H1 (cell line): ENCODE data around the gene BICDL1. TPM values are rescaled to one million over a fixed set of nuclear protein-coding genes. Genes with fewer than 3 reads are reported as not detected.

Experiments
- CTCF ChIA-PET: fragments of 300-600 bp; sonication (Branson Sonifier 250); formaldehyde crosslinking; loops from one replicate; lab custom pipeline; 2021; ENCODE audit not compliant: partially characterized antibody; lab: Charles Lee
- POLR2A ChIA-PET: fragments of 300-600 bp; sonication (Branson Sonifier 250); formaldehyde crosslinking; loops from one replicate; lab custom pipeline; 2021; ENCODE audit warnings: inconsistent platforms; ENCODE audit not compliant: partially characterized antibody; lab: Charles Lee
- DNase-seq, 2 experiments: peaks; one replicate each; pipeline versions ENCODE4 v3.0.0 to v3.0.0-alpha.2; 2010 to 2022; ENCODE audit warnings: low spot score in 2 of 2, low read depth in 1 of 2, mixed read lengths in 1 of 2
- FAIRE-seq: peaks from 2 replicates; lab custom pipeline; 2011; peaks lifted over from hg19 to GRCh38; lab: Jason Lieb, UNC
- H2AFZ ChIP-seq: 2 replicates; pipeline ENCODE4 v1.8.1; 2012; ENCODE audit warnings: low read length, inconsistent platforms
- H2AK5ac ChIP-seq: 2 replicates; pipeline ENCODE4 v1.6.1; 2013; ENCODE audit warnings: low read depth, low read length
- H2BK120ac ChIP-seq: replicated peaks from 2 replicates; pipeline ENCODE3; 2013; ENCODE audit warnings: low read depth, low read length, inconsistent platforms
- H2BK12ac ChIP-seq: 2 replicates; pipeline ENCODE4 v1.6.1; 2013; ENCODE audit warnings: low read depth, low read length
- H2BK15ac ChIP-seq: 2 replicates; pipeline ENCODE4 v1.6.1; 2013; ENCODE audit warnings: low read length
- H2BK20ac ChIP-seq: 2 replicates; pipeline ENCODE4 v1.6.1; 2013; ENCODE audit warnings: low read length
- H2BK5ac ChIP-seq: 2 replicates; pipeline ENCODE4 v1.6.1; 2013; ENCODE audit warnings: low read depth, low read length
- H3K14ac ChIP-seq: 2 replicates; pipeline ENCODE4 v1.6.1; 2013; ENCODE audit warnings: inconsistent platforms; ENCODE audit not compliant: insufficient read length
- H3K18ac ChIP-seq: 2 replicates; pipeline ENCODE4 v1.6.1; 2013; ENCODE audit warnings: low read length; ENCODE audit errors: extremely low read depth
- H3K23ac ChIP-seq: 2 replicates; pipeline ENCODE4 v1.6.1; 2013; ENCODE audit warnings: inconsistent platforms; ENCODE audit not compliant: insufficient read length
- H3K23me2 ChIP-seq: 2 replicates; pipeline ENCODE4 v1.6.1; 2013; ENCODE audit warnings: low read depth, low read length
- H3K27ac ChIP-seq: 2 replicates; pipeline ENCODE4 v1.6.1; 2011; ENCODE audit warnings: low read depth, low read length, inconsistent platforms
- H3K27me3 ChIP-seq, 4 experiments: replicated peaks in 1 of 4; 1 replicate in 1 of 4; 2 replicates in 3 of 4; pipeline versions ENCODE4 v1.6.1 to v1.8.1; 2011 to 2013; ENCODE audit warnings: low read length in 3 of 4, mild to moderate bottlenecking in 3 of 4, inconsistent platforms in 2 of 4, mixed read lengths in 2 of 4, moderate library complexity in 1 of 4; ENCODE audit not compliant: control insufficient read depth in 3 of 4, insufficient read depth in 3 of 4; ENCODE audit errors: extremely low read depth in 1 of 4
- H3K36me3 ChIP-seq, 4 experiments: 2 replicates each; pipeline versions ENCODE4 v1.6.1 to v1.8.1; 2011 to 2013; ENCODE audit warnings: mild to moderate bottlenecking in 4 of 4, low read length in 3 of 4, moderate library complexity in 2 of 4, control low read depth in 1 of 4, inconsistent platforms in 1 of 4; ENCODE audit not compliant: insufficient read depth in 4 of 4, control insufficient read depth in 2 of 4
- H3K4ac ChIP-seq: replicated peaks from 2 replicates; pipeline ENCODE3; 2013; ENCODE audit warnings: low read length, low read depth, mixed read lengths, inconsistent platforms; ENCODE audit not compliant: insufficient read length
- H3K4me1 ChIP-seq, 4 experiments: replicated peaks in 1 of 4; 1 replicate in 1 of 4; 2 replicates in 3 of 4; pipeline versions ENCODE4 v1.6.1 to v1.8.1; 2011 to 2013; ENCODE audit warnings: low read length in 3 of 4, inconsistent platforms in 2 of 4, mixed read lengths in 1 of 4; ENCODE audit not compliant: insufficient read depth in 4 of 4, control insufficient read depth in 3 of 4
- H3K4me2 ChIP-seq, 2 experiments: 2 replicates each; pipeline versions ENCODE4 v1.6.1 to v1.8.1; 2011 to 2013; ENCODE audit warnings: low read depth in 2 of 2, low read length in 2 of 2, control low read depth in 1 of 2, inconsistent platforms in 1 of 2, mild to moderate bottlenecking in 1 of 2; ENCODE audit not compliant: insufficient read depth in 1 of 2
- H3K4me3 ChIP-seq, 4 experiments: fragments of 200-600, 300-600 bp in 1 of 4; sonication (generic), shearing (Covaris generic), sonication (Bioruptor Twin) in 1 of 4; 2 replicates each; pipeline versions ENCODE4 v1.5.1 to v1.8.1; 2011 to 2016; ENCODE audit warnings: low read length in 4 of 4, low read depth in 3 of 4, control low read depth in 2 of 4, inconsistent platforms in 2 of 4, mild to moderate bottlenecking in 2 of 4, mixed read lengths in 1 of 4, moderate library complexity in 1 of 4; ENCODE audit not compliant: insufficient read depth in 2 of 4; ENCODE audit errors: extremely low read depth in 1 of 4
- H3K56ac ChIP-seq: replicated peaks from 2 replicates; pipeline ENCODE3; 2013; ENCODE audit warnings: low read depth, mild to moderate bottlenecking, mixed read lengths, low read length, inconsistent platforms; ENCODE audit not compliant: insufficient read length
- H3K79me1 ChIP-seq: 2 replicates; pipeline ENCODE4 v1.6.1; 2013; ENCODE audit warnings: low read depth, low read length, control low read depth
- H3K79me2 ChIP-seq, 2 experiments: 2 replicates each; pipeline versions ENCODE4 v1.6.1 to v1.8.1; 2012 to 2013; ENCODE audit warnings: low read length in 2 of 2, mild to moderate bottlenecking in 2 of 2, inconsistent platforms in 1 of 2; ENCODE audit not compliant: insufficient read depth in 2 of 2, control insufficient read depth in 1 of 2
- H3K9ac ChIP-seq, 4 experiments: replicated peaks in 1 of 4; 1 replicate in 1 of 4; 2 replicates in 3 of 4; pipeline versions ENCODE4 v1.6.1 to v1.8.1; 2011 to 2013; ENCODE audit warnings: low read depth in 3 of 4, low read length in 3 of 4, control low read depth in 2 of 4, mild to moderate bottlenecking in 2 of 4, moderate library complexity in 2 of 4, inconsistent platforms in 1 of 4; ENCODE audit errors: extremely low read depth in 1 of 4
- H3K9me3 ChIP-seq, 2 experiments: 2 replicates each; pipeline versions ENCODE4 v1.6.1 to v1.8.1; 2012 to 2013; ENCODE audit warnings: mild to moderate bottlenecking in 2 of 2, moderate library complexity in 2 of 2, control low read depth in 1 of 2, inconsistent platforms in 1 of 2, low read depth in 1 of 2, low read length in 1 of 2, mixed read lengths in 1 of 2; ENCODE audit not compliant: insufficient read depth in 2 of 2
- H4K20me1 ChIP-seq, 2 experiments: replicated peaks in 1 of 2; 2 replicates each; pipeline versions ENCODE3 to v1.8.1; 2011 to 2013; ENCODE audit warnings: inconsistent platforms in 2 of 2, low read length in 2 of 2, mild to moderate bottlenecking in 1 of 2; ENCODE audit not compliant: insufficient read depth in 2 of 2, control insufficient read depth in 1 of 2
- H4K5ac ChIP-seq: 2 replicates; pipeline ENCODE4 v1.6.1; 2013; ENCODE audit warnings: low read length, low read depth, mixed read lengths, inconsistent platforms; ENCODE audit not compliant: insufficient read length
- H4K8ac ChIP-seq: 2 replicates; pipeline ENCODE4 v1.8.0; 2013; ENCODE audit warnings: mild to moderate bottlenecking, moderate library complexity, low read length, inconsistent platforms; ENCODE audit not compliant: insufficient read depth; ENCODE audit errors: extremely low read depth
- H4K91ac ChIP-seq: replicated peaks from 2 replicates; pipeline ENCODE3; 2013; ENCODE audit warnings: low read length, mixed read lengths, inconsistent platforms; ENCODE audit not compliant: insufficient read length
- BACH1 ChIP-seq: IDR thresholded peaks from 2 replicates; pipeline ENCODE4 v1.6.1; 2012; ENCODE audit warnings: low read length, improper control_type of control experiment
- GTF2F1 ChIP-seq: IDR thresholded peaks from 2 replicates; pipeline ENCODE4 v1.6.1; 2012; ENCODE audit warnings: low read depth, low read length, improper control_type of control experiment, borderline replicate concordance
- HDAC6 ChIP-seq: IDR thresholded peaks from one replicate; pipeline ENCODE4 v1.7.1; 2012; ENCODE audit warnings: low read depth, mild to moderate bottlenecking, inconsistent platforms, low read length, moderate library complexity
- SIN3A ChIP-seq, 2 experiments: IDR thresholded peaks in 1 of 2; conservative IDR thresholded peaks in 1 of 2; 2 replicates each; pipeline ENCODE4 v1.6.1; 2011 to 2012; ENCODE audit warnings: low read length in 2 of 2, improper control_type of control experiment in 1 of 2, low read depth in 1 of 2, mild to moderate bottlenecking in 1 of 2
- polyA plus RNA-seq, 7 experiments: library from polyadenylated mRNA; depleted of rRNA in 3 of 7; stranded (reverse) in 5 of 7; unstranded in 2 of 7; fragments of >200 nt in 5 of 7; fragments of 200-250 nt in 2 of 7; gene quantifications; 1 replicate in 5 of 7; 2 replicates in 1 of 7; 4 replicates in 1 of 7; pipeline versions ENCODE4 v1.2.1 to v1.2.3, GENCODE V29; 2011 to 2013; ENCODE audit warnings: missing spikeins in 2 of 7, mixed read lengths in 2 of 7
- total RNA-seq: library from RNA; stranded (reverse); fragmentation: NEBNext Ultra II Directional; extraction: Animal tissue kit (Norgen Biotek cat#: 25700); gene quantifications from 2 replicates; pipeline ENCODE4 v1.2.1, GENCODE V29; 2021

BICDL1 gene
- total and polyA plus RNA-seq, 2 of the 8 experiments (the other 6 are each of a cell fraction or from before 2014, with no cell fraction given) = 17.2 to 25.9 TPM

GRCh38 chr12:120032242-120032641 is 43.2 kb downstream of the BICDL1 start:
- no peak for DNase-seq
- no peak overlapping the region for H4K91ac ChIP-seq
- H2BK5ac ChIP-seq = no peak overlapping the region
- H2AFZ ChIP-seq = no peak overlapping the region
- no peak overlapping the region for H3K56ac ChIP-seq
- ChIA-PET POLR2A (no interaction called here), CTCF (no interaction called here)
- no peaks in the 10 kb centered on the region for H3K9me3 ChIP-seq
- no peak overlapping the region for H4K8ac ChIP-seq
- no peak for FAIRE-seq
- H4K20me1 ChIP-seq = no peaks in the 10 kb centered on the region
- peaks cover 0 to 1% (median 0%) of the 10 kb centered on the region in 4 experiments; a peak in 1 of 7 replicates for H3K27me3 ChIP-seq
- no peaks in the 10 kb centered on the region for H3K36me3 ChIP-seq
- no peak overlapping the region for H2BK12ac ChIP-seq
- H3K4me3 ChIP-seq = no peak overlapping the region
- H3K23ac ChIP-seq = no peak overlapping the region
- no peaks in the 10 kb centered on the region for H3K79me2 ChIP-seq
- H3K23me2 ChIP-seq = no peaks in the 10 kb centered on the region
- H3K14ac ChIP-seq = no peak overlapping the region
- no peak overlapping the region for H2BK15ac ChIP-seq
- H3K79me1 ChIP-seq = no peaks in the 10 kb centered on the region
- no peak overlapping the region for H4K5ac ChIP-seq
- no peak overlapping the region for H3K27ac ChIP-seq
- H3K9ac ChIP-seq = no peak overlapping the region
- no peak overlapping the region for H2BK20ac ChIP-seq
- no peak overlapping the region for H2BK120ac ChIP-seq
- TF ChIP-seq SIN3A (conservative IDR thresholded peaks at IDR 0.05 in 1 of 2, IDR thresholded peaks at IDR 0.05 in 1 of 2; ENCODE audit: low read depth in 1 of 2, low read length in 2 of 2) (no peak), BACH1 (no peak), GTF2F1 (no peak), HDAC6 (no peak)
- no peak overlapping the region for H3K18ac ChIP-seq
- H3K4me2 ChIP-seq = no peak overlapping the region
- no peak overlapping the region for H2AK5ac ChIP-seq
- H3K4ac ChIP-seq = no peak overlapping the region
- H3K4me1 ChIP-seq = no peaks in the 10 kb centered on the region
